HEK293 (cell line): ENCODE measurements around the gene PLEKHH2.

Source experiments
- CTCF ChIA-PET: fragments of 350-600 bp; formaldehyde crosslinking; extraction: SDS; loops from one replicate; lab custom pipeline; 2021; ENCODE audit warnings: antibody characterized with exemption; lab: Yijun Ruan, JAX
- POLR2A ChIA-PET: fragments of 300-600 bp; formaldehyde crosslinking; extraction: SDS; loops from one replicate; lab custom pipeline; 2020; ENCODE audit warnings: antibody characterized with exemption, inconsistent platforms; lab: Yijun Ruan, JAX
- H3K27ac ChIP-seq: fragments of 200-500 bp; sonication (Bioruptor generic); 2 replicates; pipeline ENCODE4 v1.5.1; 2014; ENCODE audit warnings: low read depth, low read length, control low read depth, inconsistent platforms; ENCODE audit errors: extremely low read depth
- H3K36me3 ChIP-seq, 2 experiments: fragments of 200-500 bp in 1 of 2; sonication (Bioruptor generic) in 1 of 2; 1 replicate in 1 of 2; 2 replicates in 1 of 2; pipeline ENCODE4 v1.5.1; 2014 to 2017; ENCODE audit warnings: inconsistent platforms in 2 of 2, low read length in 2 of 2; ENCODE audit not compliant: control insufficient read depth in 2 of 2, insufficient read depth in 1 of 2
- H3K4me1 ChIP-seq: fragments of 200-500 bp; sonication (Bioruptor generic); 2 replicates; pipeline ENCODE4 v1.5.1; 2014; ENCODE audit warnings: mild to moderate bottlenecking, low read length, inconsistent platforms; ENCODE audit not compliant: control insufficient read depth, insufficient read depth
- H3K4me3 ChIP-seq: 2 replicates; pipeline ENCODE4 v1.5.1; 2011; ENCODE audit warnings: low read depth, mild to moderate bottlenecking, control low read depth, low read length, moderate library complexity
- H3K9me3 ChIP-seq: fragments of 200-500 bp; sonication (Bioruptor generic); 2 replicates; pipeline ENCODE4 v1.5.1; 2014; ENCODE audit warnings: low read depth, low read length, inconsistent platforms; ENCODE audit not compliant: control insufficient read depth, insufficient read depth
- OSR2 ChIP-seq: fragments of 450-650 bp; formaldehyde crosslinking; IDR thresholded peaks from 2 replicates; pipeline ENCODE4 v1.5.1; 2016; ENCODE audit warnings: missing biosample characterization, missing genetic modification characterization
- SCRT1 ChIP-seq: fragments of 450-650 bp; formaldehyde crosslinking; IDR thresholded peaks from 2 replicates; pipeline ENCODE4 v1.5.1; 2016; ENCODE audit warnings: missing biosample characterization, missing genetic modification characterization, borderline replicate concordance
- SP2 ChIP-seq: fragments of 450-650 bp; formaldehyde crosslinking; IDR thresholded peaks from 2 replicates; pipeline ENCODE4 v1.5.1; 2016; ENCODE audit warnings: missing biosample characterization, missing genetic modification characterization
- ZBTB8A ChIP-seq: fragments of 450-650 bp; formaldehyde crosslinking; IDR thresholded peaks from 2 replicates; pipeline ENCODE4 v1.5.1; 2016; ENCODE audit warnings: missing biosample characterization, missing genetic modification characterization
- ZIC2 ChIP-seq: fragments of 450-650 bp; formaldehyde crosslinking; IDR thresholded peaks from 2 replicates; pipeline ENCODE4 v1.5.1; 2016; ENCODE audit warnings: missing biosample characterization, missing genetic modification characterization
- ZNF10 ChIP-seq: fragments of 450-650 bp; formaldehyde crosslinking; IDR thresholded peaks from 2 replicates; pipeline ENCODE4 v1.5.1; 2017; ENCODE audit warnings: missing biosample characterization, missing genetic modification characterization
- ZNF133 ChIP-seq: fragments of 450-650 bp; formaldehyde crosslinking; IDR thresholded peaks from 2 replicates; pipeline ENCODE4 v1.5.1; 2016; ENCODE audit warnings: missing biosample characterization, missing genetic modification characterization
- ZNF214 ChIP-seq: fragments of 450-650 bp; formaldehyde crosslinking; IDR thresholded peaks from 2 replicates; pipeline ENCODE4 v1.5.1; 2017; ENCODE audit warnings: missing biosample characterization, mild to moderate bottlenecking, missing genetic modification characterization, borderline replicate concordance
- ZNF324 ChIP-seq: fragments of 450-650 bp; formaldehyde crosslinking; IDR thresholded peaks from 2 replicates; pipeline ENCODE4 v1.5.1; 2016; ENCODE audit warnings: missing biosample characterization, missing genetic modification characterization
- ZNF37A ChIP-seq: fragments of 450-650 bp; IDR thresholded peaks from 2 replicates; pipeline ENCODE4 v1.5.1; 2018; ENCODE audit warnings: missing biosample characterization, missing genetic modification characterization
- ZNF510 ChIP-seq: fragments of 450-650 bp; formaldehyde crosslinking; IDR thresholded peaks from 2 replicates; pipeline ENCODE4 v1.5.1; 2018; ENCODE audit warnings: mild to moderate bottlenecking, missing genetic modification characterization, missing biosample characterization; ENCODE audit not compliant: insufficient replicate concordance
- ZNF560 ChIP-seq: fragments of 450-650 bp; formaldehyde crosslinking; IDR thresholded peaks from 2 replicates; pipeline ENCODE4 v1.5.1; 2017; ENCODE audit warnings: missing biosample characterization, missing genetic modification characterization, borderline replicate concordance
- ZNF571 ChIP-seq: fragments of 450-650 bp; formaldehyde crosslinking; IDR thresholded peaks from 2 replicates; pipeline ENCODE4 v1.5.0; 2017; ENCODE audit warnings: missing biosample characterization, missing genetic modification characterization
- ZNF600 ChIP-seq: fragments of 450-650 bp; formaldehyde crosslinking; IDR thresholded peaks from 2 replicates; pipeline ENCODE4 v1.5.1; 2016; ENCODE audit warnings: missing biosample characterization, missing genetic modification characterization
- ZNF654 ChIP-seq: fragments of 450-650 bp; formaldehyde crosslinking; IDR thresholded peaks from 2 replicates; pipeline ENCODE4 v1.5.1; 2016; ENCODE audit warnings: low read depth, missing biosample characterization, missing genetic modification characterization
- ZNF670 ChIP-seq: fragments of 450-650 bp; formaldehyde crosslinking; IDR thresholded peaks from 2 replicates; pipeline ENCODE4 v1.5.1; 2016; ENCODE audit warnings: missing biosample characterization, missing genetic modification characterization, low read depth
- ZNF76 ChIP-seq: fragments of 450-650 bp; formaldehyde crosslinking; IDR thresholded peaks from 2 replicates; pipeline ENCODE4; 2016; ENCODE audit warnings: low read depth, missing biosample characterization, missing genetic modification characterization, borderline replicate concordance
- TF ChIP-seq, protein P1 (sequence below): fragments of 450-650 bp; formaldehyde crosslinking; IDR thresholded peaks from 2 replicates; pipeline ENCODE4 v1.5.1; 2016; ENCODE audit warnings: missing biosample characterization, missing genetic modification characterization
- TF ChIP-seq, protein P2 (sequence below): fragments of 450-650 bp; formaldehyde crosslinking; IDR thresholded peaks from 2 replicates; pipeline ENCODE4 v1.5.1; 2016; ENCODE audit warnings: missing biosample characterization, missing genetic modification characterization

PLEKHH2 gene

DNA sequence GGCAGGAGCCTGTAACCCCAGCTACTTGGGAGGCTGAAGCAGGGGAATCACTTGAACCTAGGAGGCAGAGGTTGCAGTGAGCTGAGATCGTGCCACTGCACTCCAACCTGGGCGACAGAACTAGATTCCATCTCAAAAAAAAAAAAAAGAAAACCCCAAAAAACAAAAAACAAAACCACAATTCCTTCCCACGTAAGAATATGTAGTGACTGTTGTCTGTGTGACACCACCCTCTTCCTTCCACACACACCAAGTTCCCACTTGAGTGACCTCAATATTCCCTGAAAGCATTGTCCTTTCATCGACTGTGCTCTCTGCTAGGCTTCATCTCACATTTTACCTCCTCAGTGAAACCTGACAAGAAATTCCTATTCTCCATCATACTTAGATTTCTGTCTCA lies 32.4 kb upstream of the PLEKHH2 start:
- H3K9me3 ChIP-seq = no peaks in the 10 kb centered on the region
- CTCF ChIA-PET = interaction anchor here (0.6 to 1.1 kb wide), 10 partner anchors 8 to 775 kb away, joined by 3 to 12 read pairs (median 4); partner anchors contain the start of gene THADA
- H3K27ac ChIP-seq = no peak overlapping the region
- TF ChIP-seq ZNF10 (tag by site-specific recombination) = no peak
- no peak for TF ChIP-seq ZNF670
- no peak for TF ChIP-seq ZNF560
- TF ChIP-seq ZNF214 (tag by site-specific recombination) = no peak
- no peak for TF ChIP-seq ZIC2
- TF ChIP-seq ZNF571 = no peak
- no peak for TF ChIP-seq SP2 (tag by site-specific recombination)
- no peak for TF ChIP-seq ZNF133 (tag by site-specific recombination)
- TF ChIP-seq ZNF600 (tag by site-specific recombination) = no peak
- TF ChIP-seq ZNF324 (tag by site-specific recombination) = no peak
- no peak for TF ChIP-seq OSR2 (tag by site-specific recombination)
- no peak for TF ChIP-seq ZNF37A (tag by site-specific recombination)
- TF ChIP-seq, protein P1, sequence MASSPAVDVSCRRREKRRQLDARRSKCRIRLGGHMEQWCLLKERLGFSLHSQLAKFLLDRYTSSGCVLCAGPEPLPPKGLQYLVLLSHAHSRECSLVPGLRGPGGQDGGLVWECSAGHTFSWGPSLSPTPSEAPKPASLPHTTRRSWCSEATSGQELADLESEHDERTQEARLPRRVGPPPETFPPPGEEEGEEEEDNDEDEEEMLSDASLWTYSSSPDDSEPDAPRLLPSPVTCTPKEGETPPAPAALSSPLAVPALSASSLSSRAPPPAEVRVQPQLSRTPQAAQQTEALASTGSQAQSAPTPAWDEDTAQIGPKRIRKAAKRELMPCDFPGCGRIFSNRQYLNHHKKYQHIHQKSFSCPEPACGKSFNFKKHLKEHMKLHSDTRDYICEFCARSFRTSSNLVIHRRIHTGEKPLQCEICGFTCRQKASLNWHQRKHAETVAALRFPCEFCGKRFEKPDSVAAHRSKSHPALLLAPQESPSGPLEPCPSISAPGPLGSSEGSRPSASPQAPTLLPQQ (tag by site-specific recombination) = no peak
- no peaks in the 10 kb centered on the region for H3K4me1 ChIP-seq
- H3K4me3 ChIP-seq = no peak overlapping the region
- no peaks in the 10 kb centered on the region for H3K36me3 ChIP-seq
- POLR2A ChIA-PET = interaction anchor here (1.8 kb wide), 1 partner anchor 9 kb away, joined by 15 read pairs; the partner anchor contains the start of gene THADA

DNA sequence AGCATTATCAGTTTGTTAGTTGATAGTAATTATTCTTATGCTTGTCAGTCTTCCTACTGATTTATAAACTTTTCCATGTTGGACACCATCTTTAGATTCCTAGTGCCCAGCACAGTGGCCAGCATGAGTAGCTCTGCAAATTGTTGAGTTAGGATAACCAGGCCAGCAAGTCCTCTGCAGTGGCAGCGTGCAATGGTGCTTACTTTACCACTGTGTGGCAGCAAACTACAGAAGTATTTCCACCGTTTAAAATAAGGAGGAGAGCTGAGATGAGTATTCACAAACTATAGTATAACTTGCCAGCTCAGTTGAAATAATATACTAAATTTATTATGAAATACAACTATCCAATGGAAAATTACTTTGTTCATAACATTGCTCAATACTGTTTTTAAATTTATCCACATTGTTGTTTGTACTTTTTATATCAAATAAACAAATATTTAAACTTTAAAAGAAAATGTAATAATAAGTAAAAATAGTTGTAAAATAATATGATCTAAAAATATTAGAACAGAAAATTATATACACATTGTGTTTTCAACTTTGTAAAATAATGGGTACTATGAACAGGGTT lies 31.9 kb upstream of the PLEKHH2 start:
- Histone ChIP-seq H3K4me3 (no peak overlapping the region), H3K4me1 (no peaks in the 10 kb centered on the region), H3K36me3 (no peaks in the 10 kb centered on the region), H3K27ac (no peak overlapping the region), H3K9me3 (no peaks in the 10 kb centered on the region)
- ChIA-PET POLR2A (interaction anchor here (1.8 kb wide), 1 partner anchor 9 kb away, joined by 15 read pairs; the partner anchor contains the start of gene THADA), CTCF (interaction anchor here (0.6 to 1.1 kb wide), 17 partner anchors 9 to 1367 kb away, joined by 3 to 12 read pairs (median 3); partner anchors contain the start of gene THADA)
- TF ChIP-seq, protein P2, sequence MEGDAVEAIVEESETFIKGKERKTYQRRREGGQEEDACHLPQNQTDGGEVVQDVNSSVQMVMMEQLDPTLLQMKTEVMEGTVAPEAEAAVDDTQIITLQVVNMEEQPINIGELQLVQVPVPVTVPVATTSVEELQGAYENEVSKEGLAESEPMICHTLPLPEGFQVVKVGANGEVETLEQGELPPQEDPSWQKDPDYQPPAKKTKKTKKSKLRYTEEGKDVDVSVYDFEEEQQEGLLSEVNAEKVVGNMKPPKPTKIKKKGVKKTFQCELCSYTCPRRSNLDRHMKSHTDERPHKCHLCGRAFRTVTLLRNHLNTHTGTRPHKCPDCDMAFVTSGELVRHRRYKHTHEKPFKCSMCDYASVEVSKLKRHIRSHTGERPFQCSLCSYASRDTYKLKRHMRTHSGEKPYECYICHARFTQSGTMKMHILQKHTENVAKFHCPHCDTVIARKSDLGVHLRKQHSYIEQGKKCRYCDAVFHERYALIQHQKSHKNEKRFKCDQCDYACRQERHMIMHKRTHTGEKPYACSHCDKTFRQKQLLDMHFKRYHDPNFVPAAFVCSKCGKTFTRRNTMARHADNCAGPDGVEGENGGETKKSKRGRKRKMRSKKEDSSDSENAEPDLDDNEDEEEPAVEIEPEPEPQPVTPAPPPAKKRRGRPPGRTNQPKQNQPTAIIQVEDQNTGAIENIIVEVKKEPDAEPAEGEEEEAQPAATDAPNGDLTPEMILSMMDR = peak; percentile 46
- TF ChIP-seq ZNF76 (tag by site-specific recombination) (no peak), ZNF654 (tag by site-specific recombination) (peak; percentile 55), ZBTB8A (no peak), SCRT1 (tag by site-specific recombination) (no peak)

DNA sequence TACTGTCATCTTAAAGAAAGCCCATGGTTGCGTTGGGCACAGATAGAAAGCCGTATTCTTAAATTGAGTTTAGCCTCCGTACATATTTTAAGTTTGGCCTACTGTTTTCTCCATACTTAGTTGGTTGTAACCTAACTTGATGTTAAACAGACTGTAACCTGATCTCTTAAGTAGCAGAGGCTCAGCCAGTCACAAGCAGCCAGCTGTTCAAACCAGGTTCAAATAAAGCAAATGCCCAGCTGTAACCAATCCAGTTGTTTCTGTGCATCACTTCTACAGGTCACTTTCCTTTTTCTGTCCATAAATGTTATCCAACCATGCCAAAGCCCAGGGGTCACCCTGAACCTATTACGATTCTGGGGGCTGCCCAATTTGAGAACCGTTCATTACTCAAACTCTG lies 31.2 kb upstream of the PLEKHH2 start:
- CTCF ChIA-PET = interaction anchor here (0.6 to 1.0 kb wide), 7 partner anchors 11 to 778 kb away, joined by 3 to 5 read pairs (median 3); no protein-coding TSS in a partner anchor
- H3K36me3 ChIP-seq = no peaks in the 10 kb centered on the region
- no peaks in the 10 kb centered on the region for H3K9me3 ChIP-seq
- H3K4me3 ChIP-seq = no peak overlapping the region
- no peak overlapping the region for H3K27ac ChIP-seq
- POLR2A ChIA-PET = interaction anchor here (1.8 kb wide), 1 partner anchor 10 kb away, joined by 15 read pairs; the partner anchor contains the start of gene THADA
- TF ChIP-seq ZNF670 (no peak), ZNF510 (tag by site-specific recombination) (no peak)
- no peaks in the 10 kb centered on the region for H3K4me1 ChIP-seq
